NCI-H2171 treated with DMSO at 0.1 percent for 48 hours (cell line): Measurements from ENCODE around the gene SMIM36.
A peak's percentile ranks its signal among the peaks of the same experiment; 100 is the strongest.
"Not testable (repeated sequence)": the region's sequence is repeated elsewhere in the genome, so short reads cannot be mapped to it uniquely, and the experiment has no call there.

ENCODE experiments used
- DNase-seq: peaks from one replicate; lab custom pipeline; 2025; lab: John Stamatoyannopoulos, UW

The SMIM36 gene

DNA sequence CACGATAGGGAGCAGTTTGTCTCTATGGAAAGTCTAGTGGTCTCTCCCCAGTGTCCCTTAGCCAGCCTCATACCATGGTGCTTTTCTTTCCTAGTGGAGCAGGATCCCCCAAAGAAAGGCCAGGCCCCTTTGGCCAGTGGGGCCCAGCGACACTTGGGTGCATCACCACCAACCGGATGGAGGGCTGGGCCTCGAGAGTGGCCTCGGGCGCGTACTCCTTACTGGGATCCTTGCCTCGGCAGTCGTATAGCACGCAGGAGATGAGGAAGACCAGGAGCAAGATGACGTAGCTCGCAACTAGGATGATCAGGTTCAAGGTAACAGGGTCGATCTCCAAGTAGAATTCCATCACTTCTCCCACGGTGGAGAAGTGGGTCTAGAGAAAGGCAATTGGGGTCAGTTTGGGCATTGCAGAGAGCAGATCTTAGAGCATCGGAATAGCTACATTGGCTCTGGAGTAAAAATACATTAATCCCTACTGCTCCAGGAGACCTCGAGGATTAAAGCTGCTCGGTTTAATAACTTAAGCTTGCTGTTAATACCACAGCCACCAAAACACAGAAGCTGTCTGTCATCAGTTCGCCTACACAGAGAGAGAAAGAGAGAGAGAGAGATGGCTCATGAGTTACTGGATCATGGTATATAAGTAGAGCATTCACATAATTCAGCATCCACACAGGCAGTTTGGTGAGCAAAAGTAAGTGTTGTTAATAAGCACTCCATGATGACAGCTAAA is at the start of gene SMIM36:
Gene SMIM36, minus strand, starts transcription at position 467 of the 736 bp plus-strand sequence.
- DNase-seq = no peak

DNA sequence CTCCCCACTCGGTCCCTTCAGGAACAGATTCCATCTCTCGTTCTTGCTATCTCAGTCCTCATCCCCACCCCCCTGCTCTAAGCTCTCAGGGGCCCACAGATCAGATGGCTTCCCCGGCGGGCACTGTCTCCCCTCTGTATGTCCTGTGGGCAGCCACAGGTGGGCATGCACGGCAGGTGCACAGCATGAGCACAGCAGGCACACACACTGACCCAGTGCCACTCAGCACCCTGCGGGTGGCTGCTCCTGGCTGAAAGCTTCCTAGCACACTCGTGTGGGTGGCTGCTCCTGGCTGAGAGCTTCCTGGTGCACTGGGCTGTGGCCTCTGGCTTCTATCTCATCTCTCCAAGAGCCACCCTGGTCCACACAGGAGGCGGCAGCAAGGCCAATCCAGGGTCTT is 44.5 kb upstream of the SMIM36 start:
- no peak for DNase-seq

DNA sequence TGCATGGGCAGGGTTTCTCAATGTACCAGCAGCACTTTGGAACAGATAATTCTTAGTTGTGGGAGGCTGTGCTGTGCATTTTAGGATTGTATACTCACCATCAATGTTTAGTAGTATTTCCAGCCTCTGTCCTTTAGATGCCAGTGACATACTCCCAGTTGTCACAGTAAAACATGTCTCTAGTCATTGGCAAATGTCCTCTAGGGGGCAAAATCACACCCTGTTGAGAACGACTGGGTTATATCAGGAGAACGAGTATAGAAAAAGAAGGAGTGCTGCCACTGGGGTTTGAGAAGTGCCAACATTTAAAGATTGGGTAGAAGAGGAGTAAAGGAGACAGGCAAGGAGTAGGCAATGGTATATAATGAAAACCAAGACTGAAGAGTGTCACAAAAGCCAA is 37.9 kb upstream of the SMIM36 start:
- no peak for DNase-seq

DNA sequence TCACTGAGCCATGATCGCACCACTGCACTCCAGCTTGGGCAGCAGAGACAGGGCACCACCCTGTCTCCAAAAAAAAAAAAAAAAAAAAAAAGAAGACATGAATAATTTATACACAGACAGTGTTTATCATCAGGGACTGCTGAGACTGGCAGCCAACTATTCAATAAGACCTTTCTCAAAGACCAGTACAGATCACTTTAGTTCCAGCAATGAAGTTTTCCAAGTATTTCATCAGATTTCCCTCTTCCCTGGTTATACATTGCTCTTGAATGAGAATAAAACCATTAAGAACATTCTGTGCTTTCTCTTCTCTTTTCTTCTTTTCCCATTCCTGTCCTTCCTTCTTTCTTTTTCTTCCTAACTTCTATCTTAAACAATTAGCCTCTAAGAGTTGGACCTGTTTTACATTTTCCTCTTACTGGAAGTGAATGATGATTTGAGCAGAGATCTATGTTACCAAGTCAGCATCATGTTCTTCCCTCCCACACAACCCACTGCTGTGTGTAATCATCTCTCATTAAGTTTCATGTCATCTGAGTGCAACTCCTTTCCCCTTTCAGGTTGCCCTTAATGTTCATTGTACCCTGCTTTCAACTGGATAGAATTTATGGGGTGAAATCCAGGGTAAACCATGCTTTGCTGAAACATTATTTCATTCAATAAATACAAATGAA is 35.9 kb upstream of the SMIM36 start:
- DNase-seq = no peak

DNA sequence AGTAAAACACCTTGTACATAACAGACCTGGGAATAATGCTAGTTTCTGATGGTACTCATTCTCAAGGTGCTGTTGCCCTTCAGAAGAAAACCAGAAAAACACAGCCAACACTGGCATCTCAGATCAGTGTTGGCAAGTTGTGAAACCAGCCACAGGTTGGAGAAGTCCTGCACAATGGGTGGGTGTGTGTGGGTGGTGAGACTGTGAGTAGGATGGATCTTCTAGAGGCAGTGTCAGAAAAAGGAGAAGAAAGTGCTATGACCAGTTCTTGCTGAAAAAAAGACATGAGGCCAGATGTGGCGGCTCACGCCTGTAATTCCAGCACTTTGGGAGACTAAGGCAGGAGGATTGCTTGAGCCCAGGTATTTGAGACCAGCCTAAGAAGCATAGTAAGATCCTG is 35.2 kb upstream of the SMIM36 start:
- DNase-seq = no peak

DNA sequence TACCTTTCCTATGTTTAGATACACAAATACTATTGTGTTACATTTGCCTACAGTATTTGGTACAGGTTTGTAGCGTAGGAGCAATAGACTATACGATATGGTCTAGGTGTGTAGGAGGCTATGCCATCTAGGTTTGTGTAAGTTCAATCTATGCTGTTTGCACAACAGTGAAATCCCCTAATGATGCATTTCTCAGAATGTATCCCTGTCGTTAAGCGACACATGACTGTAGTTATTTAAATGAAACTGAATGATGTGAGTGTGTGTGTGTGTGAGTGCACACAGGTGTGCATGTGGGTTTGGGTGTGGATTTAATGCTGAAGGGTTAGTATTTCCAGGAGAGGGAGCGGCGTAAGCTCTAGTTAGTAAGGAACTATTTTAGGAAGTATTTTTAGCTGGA is 34.6 kb upstream of the SMIM36 start:
- DNase-seq = no peak

DNA sequence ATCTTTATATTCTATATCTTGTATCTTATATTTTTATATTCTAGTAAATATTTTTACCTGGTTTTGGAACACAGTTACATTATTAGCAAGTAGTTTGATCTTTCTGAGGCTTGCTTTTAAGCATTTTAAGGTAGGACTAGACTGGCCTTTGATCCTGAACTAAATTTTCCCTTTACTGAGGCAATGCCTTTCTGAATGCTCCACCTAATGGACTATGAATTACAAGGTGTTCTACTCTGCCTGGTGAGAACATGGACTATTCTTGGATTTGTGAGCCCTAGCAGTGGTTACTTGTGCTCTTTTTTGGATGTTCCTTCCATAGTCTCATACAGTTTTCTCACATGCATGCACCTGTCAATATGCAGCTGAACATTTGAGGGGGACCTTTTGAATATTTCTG is 32.5 kb upstream of the SMIM36 start:
- DNase-seq = no peak

DNA sequence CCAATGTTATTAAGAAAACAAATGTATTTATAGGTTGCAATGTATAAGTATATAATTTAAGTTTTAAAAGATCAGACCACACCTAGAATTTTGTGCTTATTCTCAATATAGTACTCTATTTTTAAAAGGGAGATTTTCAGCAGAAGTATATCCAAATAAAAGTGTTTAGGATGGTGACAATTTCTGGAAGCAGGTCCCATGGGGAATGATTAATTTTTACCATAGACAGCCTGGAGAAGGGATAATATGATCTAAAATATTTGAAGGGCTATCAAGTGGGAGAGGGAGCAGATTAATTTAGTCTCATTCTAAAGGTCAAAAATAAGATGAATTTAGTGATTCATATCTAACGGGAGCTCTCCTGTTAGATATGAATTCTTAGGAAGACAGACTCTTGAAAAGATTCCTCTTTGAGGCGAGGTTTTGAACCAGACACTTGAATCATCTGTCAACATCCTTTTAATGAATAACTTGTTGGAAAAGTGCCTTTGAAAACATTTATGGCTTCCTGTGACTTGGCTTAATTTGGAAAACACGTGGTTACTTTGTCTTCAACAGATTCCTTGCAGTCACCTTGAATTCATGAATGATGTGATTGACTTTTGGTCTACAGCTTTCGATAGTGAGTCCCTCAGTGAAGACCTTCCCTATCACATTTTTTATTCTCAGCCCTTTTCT is 29.3 kb upstream of the SMIM36 start:
- DNase-seq = no peak

DNA sequence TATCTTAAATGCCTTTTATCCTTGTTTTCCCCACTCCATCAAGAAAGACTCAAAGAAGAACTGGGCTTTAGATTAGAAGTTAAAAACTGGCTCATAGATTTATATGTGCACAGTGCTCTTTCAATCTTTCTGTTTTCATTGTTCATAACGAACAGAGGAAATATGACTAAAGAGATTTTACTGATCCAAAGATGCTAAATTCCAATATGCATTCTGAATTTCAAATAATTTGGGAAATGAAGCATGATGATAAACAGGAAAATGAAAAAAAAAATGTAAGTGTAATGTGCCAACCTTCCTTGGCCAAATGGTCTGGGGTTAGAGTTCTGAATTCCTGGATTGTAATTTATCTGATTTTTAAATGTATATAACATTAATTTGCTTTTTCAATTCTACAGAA is 25.0 kb upstream of the SMIM36 start:
- no peak for DNase-seq

DNA sequence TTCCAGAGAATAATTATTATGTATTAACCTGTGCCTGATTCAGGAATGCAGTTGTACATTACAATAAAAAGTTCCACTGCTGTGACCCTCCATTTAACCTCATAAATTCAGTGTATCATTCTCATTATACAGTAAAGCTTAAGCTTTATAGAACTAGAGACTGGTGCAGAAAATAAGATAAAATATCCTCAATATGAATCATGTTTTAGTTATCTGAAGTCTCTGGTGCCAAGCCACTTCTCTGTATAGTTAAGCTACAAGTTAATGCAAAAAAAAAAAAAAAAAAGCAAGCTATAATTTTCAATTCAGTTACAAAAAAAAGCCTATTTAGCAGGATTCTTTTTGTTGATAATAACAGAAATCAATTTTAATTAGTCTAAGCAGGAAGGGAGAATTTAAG is 22.4 kb upstream of the SMIM36 start:
- DNase-seq = no peak

DNA sequence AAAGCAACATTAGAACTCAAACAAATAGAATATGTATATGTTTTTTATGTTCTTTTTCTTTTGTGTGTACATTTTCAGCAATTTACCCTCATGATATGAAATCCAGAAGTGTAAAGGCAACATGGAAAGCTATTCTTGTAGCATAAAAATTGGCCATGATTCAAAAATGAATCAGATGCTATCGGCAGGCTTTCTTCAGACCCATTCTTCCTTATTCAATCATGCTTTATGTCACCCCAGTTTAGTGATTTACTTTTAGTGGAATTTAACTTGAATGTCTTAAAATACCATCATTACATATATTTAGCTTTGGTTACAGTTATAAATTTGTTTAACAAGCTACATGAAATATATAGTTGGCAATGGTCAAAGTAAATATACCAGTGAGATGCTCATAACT is 21.4 kb upstream of the SMIM36 start:
- no peak for DNase-seq

DNA sequence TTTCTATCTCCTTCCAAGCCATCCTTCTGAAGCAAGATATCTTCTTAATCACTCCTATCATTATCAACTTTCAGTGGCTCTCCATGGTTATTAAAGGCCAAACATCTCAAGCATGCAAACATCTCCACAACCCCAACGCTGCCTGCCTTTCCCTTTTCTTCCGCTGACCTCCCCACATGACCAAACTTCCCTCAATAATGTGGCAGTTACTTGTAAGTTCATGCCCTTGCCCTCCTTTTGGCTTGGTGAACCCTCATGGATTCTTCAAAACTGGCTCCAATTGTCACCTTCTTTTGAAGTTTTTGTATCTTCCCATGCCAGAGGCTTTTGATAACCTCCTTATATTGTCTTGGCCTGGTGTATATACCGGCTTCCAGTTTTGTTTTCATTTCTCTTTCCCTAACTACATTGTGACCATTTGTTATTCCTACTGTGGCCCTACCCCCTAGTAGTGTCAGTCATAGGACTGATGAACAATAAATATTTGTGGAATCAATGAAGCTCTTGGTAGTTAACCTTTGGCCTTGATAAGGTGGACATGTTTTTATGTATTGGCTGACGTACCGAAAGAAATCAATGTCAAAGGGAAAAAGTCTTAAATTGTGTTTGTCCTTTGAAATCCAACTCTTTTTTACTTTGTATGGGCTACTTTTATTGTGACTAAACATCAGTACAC is 19.9 kb upstream of the SMIM36 start:
- DNase-seq = no peak

DNA sequence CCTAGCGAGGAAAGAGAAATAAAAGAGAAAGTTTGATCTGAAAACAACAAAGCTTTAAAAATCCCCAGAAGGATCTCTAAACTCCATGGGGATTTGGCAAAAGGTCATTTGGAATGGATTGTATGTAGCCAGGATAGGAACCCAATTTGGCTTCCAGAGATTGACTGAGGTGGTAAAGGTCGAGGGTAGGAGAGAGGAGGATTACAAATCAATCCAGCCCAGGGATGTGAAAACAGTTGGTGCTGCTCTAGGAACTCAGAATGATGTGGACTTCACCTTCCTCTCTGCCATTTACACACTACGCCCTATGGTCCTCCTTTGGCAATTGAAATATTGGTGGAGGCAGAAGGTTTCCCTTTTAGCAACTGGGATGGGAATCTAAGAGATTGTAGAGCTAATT is 18.8 kb upstream of the SMIM36 start:
- no peak for DNase-seq

DNA sequence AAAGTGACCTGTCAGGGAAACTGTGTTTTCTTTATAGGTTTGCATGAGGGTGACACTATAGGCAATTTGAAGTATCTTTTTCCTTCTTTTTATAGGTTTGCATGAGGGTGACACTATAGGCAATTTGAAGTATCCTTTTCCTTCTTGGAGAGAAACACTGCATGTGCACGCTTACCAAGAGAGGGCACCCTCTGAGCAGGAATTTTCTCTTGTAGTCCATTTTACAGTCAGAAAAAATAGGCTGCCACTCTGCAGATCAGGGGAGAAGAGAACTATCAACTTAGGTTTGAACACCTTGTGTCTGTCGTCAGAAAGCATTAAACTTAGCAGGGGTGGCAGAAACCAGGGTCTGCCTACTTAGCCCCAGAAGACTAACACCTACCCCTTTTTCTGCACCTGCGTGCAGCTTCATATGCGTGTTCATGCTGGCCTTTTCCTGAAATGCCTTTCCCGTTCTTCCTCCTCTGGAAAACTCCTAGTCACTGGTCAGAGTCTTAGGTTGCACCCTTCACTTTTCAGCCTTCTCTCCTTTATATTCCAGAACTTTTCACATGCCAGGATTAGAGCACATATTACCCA is 16.4 kb upstream of the SMIM36 start:
- DNase-seq = peak; percentile 51

DNA sequence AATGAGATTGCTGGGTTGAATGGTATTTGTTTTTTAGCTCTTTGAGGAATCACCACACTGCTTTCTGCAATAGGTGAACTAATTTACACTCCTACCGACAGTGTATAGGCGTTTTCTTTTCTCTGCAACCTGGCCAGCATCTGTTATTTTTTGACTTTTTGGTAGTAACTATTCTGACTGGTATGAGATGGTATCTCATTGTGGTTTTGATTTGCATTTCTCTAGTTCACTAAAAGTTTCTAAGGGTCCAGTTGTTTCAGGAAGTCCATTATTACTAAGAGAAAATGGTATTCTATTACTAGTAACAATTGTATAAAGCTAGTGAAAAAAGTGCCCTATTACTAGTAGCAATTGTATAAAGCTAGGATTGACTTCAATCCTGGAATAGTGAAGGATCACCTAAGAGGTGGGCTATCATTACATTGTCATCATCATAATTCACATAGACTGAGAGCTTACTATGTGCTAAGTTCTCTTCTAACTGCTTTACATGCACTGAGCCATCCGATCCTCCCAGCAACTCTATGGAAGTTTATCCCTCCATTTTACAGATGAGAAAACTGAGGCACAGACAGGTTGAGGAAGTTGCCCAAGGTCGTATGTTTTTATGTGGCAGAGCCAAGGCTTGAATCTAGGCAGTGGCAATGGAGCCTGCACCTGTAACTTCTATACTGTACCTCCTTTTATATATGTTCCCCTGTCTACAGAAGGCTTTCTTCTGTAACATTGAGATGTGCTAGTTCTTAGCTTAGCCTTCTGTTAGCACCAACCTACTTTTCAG is 13.4 kb upstream of the SMIM36 start:
- DNase-seq = no peak

DNA sequence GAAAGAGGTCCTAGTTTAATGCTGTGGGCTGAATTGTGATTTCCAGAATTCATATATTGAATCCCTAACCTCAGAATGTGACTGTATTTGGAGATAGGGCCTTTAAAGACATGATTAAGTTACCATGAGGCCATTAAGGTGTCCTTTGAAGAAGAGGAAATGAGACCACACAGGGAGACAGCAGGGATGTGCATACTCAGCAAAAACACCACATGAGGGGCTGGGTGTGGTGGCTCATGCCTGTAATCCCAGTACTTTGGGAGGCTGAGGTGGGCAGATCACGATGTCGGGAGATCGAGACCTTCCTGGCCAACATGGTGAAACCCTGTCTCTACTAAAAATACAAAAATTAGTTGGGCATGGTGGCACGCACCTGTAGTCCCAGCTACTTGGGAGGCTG is 11.8 kb upstream of the SMIM36 start:
- DNase-seq = not testable (repeated sequence)

DNA sequence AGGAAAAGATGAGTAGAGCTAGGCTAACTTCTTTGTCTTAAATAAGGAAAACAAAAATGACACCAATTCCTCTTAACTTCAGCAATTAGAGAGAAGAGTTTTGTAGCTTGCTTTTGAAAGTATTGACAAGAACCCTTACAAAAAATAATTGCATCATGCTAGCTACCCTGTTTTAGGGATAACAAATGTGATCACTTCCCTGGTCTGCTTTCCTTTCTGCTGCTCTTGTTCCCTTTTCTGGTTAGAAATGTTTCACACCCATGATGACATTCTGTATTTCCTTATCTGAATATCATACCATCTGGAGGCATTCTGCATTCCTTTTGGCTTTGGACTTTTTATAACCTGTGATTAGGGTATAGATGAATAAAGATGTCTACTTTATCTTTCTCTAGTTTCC is 9.9 kb upstream of the SMIM36 start:
- no peak for DNase-seq

DNA sequence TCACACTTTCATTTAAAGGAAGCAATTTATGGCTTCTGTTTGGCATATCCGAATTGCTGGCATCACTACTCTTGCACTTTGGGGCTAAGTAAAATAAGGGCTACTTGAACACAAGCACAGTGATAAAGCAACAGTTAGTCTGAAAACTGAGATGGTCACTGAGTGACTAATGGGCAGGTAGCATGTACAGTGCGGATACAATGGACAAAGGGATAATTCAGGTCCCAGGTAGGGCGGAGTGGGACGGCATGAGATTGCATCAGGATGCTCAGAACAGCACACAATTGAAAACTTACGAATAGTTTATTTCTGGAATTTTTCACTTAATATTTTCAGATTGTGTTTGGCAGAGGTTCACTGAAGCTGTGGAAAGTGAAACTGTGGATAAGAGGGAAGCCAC is 9.2 kb upstream of the SMIM36 start:
- DNase-seq = no peak

DNA sequence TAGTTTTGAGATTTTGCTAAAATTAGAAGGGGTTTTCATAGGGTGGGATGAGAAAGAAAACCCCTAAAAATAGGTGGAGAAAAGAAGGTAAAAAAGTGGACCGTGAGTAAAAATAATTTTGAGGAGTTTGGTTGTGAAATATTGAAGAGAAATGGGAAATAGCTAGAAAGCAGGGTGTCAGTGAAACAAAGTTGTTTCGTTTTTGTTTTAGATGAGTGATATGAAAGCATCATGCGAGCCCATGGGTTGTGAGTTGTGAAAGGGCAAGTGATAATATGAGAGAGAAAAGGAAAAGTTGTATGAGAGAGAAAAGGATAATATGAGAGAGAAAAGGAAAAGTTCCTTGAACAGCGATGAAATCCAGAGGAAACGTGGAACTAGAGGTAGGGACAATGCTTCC is 7.3 kb upstream of the SMIM36 start:
- DNase-seq = no peak

DNA sequence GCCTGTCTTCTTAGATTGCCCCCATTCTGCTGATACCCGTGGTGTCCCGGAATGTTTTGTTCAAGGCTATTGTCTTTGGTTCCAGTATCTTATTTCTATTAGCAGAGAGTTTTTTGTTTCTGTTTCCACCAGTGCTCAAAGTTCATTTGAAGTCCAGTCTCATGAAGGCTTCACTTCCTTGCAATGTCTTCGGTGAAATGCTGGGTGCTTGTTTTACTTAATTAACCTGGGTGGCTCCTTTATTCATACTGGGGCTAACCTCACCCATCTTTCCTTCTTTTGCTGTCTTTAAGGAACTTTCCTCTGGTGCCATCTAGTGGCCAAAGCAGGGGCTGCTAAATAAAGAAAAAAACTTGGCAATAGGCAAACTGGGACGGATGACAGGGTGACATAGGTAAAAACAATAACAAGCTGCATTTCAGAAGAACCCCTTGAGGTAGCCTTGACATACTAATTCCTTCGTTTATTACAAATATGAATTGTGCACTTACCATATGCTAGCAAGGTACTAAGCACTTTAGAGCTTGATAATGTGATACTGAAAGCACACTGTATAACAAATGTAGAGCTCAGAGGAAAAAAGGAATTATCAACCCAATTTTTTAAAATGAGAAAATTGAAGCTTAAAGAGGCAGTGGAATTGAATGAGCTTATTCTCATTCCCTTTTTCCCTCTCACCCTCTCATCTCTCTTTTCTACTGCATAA is 2.8 kb upstream of the SMIM36 start:
- DNase-seq = peak; percentile 76

DNA sequence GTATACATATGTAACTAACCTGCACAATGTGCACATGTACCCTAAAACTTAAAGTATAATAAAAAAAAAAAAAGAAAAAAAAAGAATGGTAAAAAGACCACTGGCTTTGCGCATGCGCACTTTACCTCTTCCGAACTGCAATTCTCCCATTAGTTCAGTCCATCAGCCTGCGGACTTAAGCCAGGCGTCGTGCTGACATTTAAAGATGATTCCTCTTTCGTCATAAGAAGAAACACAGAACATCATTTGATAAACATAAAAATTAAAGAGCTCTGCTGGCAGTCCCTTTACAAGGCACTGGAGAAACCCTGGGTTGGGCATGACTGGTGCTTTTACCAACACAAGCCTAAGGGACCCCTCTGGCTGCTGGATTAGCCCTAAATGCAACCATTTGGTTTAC is 3.6 kb downstream of the SMIM36 start:
- not testable (repeated sequence) for DNase-seq
